AG09319 (cell line): ENCODE measurements around the gene PINLYP.

Experiments used
- DNase-seq: peaks from one replicate; pipeline ENCODE4 v3.0.0-alpha.2; 2010; ENCODE audit warnings: low read depth; ENCODE audit errors: extremely low read depth
- TF ChIP-seq, protein P1 (sequence below): IDR thresholded peaks from 2 replicates; pipeline ENCODE4 v1.5.1; 2011; ENCODE audit warnings: low read depth, mild to moderate bottlenecking, inconsistent platforms, low read length, moderate library complexity

PINLYP gene

DNA sequence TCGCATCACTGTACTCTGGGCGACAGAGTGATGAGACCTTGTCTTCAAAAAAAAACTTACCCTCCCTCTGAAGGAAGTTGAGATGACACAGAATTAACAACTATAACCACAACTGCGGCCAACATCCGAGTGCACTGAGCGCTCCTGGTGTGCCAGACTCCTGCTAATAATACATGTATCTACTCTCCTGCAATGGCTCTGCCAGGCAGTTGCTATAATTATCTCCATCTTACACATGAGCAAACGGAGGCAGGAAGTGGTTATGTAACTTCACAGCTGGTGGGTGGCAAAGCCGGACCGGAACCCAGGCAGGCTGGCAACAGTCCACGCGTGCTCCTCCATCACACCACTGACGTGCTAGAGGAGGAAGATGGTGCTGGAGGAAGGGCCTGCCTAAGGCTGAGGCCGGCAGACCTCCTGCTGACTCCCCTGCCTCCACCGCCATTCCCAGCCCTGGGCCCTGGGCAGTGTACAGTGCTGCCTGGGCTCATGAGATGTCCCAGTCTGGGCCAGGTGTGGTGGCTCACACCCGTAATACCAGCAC lies 12.8 kb upstream of the PINLYP start:
- peak; percentile 28 for DNase-seq
- TF ChIP-seq, protein P1, sequence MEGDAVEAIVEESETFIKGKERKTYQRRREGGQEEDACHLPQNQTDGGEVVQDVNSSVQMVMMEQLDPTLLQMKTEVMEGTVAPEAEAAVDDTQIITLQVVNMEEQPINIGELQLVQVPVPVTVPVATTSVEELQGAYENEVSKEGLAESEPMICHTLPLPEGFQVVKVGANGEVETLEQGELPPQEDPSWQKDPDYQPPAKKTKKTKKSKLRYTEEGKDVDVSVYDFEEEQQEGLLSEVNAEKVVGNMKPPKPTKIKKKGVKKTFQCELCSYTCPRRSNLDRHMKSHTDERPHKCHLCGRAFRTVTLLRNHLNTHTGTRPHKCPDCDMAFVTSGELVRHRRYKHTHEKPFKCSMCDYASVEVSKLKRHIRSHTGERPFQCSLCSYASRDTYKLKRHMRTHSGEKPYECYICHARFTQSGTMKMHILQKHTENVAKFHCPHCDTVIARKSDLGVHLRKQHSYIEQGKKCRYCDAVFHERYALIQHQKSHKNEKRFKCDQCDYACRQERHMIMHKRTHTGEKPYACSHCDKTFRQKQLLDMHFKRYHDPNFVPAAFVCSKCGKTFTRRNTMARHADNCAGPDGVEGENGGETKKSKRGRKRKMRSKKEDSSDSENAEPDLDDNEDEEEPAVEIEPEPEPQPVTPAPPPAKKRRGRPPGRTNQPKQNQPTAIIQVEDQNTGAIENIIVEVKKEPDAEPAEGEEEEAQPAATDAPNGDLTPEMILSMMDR: no peak

GRCh38 chr19:43563816-43564457 lies 11.7 kb upstream of the PINLYP start:
- TF ChIP-seq, protein P1: no peak
- no peak for DNase-seq

GRCh38 chr19:43564800-43565199 lies 10.8 kb upstream of the PINLYP start:
- TF ChIP-seq, protein P1: no peak
- no peak for DNase-seq

DNA sequence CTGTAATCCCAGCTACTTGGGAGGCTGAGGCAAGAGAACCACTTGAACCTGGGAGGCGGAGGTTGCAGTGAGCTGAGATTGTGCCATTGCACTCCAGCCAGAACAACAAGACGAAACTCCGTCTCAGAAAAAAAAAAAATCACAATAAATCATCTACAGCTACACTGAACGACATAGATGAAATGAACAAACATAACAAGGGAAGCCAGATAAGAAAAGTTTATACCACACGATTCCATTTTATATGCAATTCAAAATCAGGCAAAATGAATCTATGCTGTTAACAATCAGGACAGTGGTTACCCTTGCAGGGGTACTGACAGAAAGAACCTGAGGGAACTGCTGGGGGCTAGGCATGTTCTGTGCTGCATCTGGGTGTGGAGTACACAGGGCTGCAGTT lies 5.9 kb upstream of the PINLYP start:
- no peak for DNase-seq
- TF ChIP-seq, protein P1: no peak

GRCh38 chr19:43570174-43570791 lies 5.3 kb upstream of the PINLYP start:
- TF ChIP-seq, protein P1: no peak
- DNase-seq: no peak

GRCh38 chr19:43572171-43572588 lies 3.4 kb upstream of the PINLYP start:
- DNase-seq: no peak
- TF ChIP-seq, protein P1: no peak

GRCh38 chr19:43574424-43575155 lies 1.0 kb upstream of the PINLYP start:
- TF ChIP-seq, protein P1: no peak
- no peak for DNase-seq
